Measurements from ENCODE around the gene STX4.

GRCh38 chr16:31009120-31009519 lies 24.2 kb upstream of the STX4 start:
- TF ChIP-seq SIN3A (IDR thresholded peaks at IDR 0.05; ENCODE audit: borderline replicate concordance, insufficient read depth, low read depth, low read length): no peak
- no peak for TF ChIP-seq POLR2AphosphoS5 (IDR thresholded peaks at IDR 0.05; ENCODE audit: low read depth, low read length)
- no peak for TF ChIP-seq CTCF (IDR thresholded peaks at IDR 0.05)
- TF ChIP-seq TCF7L2 (IDR thresholded peaks at IDR 0.05; ENCODE audit: low read depth, low read length): no peak

Measured in Panc1 (cell line).